ENCODE data around the gene TPCN2. TPM values are rescaled to one million over a fixed set of nuclear protein-coding genes. Genes with fewer than 3 reads are reported as not detected.

The TPCN2 gene
- total RNA-seq, 1 experiment from 2014 or later, result 16.3 TPM

DNA sequence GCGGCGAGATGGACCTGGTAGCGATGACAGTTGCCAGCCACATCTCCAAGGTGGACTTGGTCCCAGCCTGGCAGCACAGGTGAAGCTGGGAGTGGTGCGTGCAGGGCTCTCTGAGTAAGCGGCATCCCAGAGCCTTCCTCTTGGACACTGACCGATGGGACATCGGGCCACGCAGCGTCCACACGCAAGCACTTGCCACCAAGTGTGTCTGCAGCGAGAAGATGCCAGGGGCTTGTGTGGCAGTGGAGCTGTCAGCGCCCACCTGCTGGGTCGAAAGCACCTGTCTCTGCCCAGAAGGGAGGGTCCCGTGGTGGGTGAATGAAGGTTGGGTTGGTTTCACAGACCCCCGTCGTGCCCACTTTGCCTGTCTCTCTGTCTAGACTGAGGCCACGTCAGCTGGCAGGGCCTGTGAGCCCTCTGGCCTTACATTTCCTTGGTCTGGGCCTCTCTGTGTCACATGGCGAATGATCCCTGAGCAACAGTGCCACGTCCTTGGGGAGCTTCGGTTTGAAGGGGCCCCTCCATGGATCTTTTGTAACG is 56.2 kb downstream of the TPCN2 start:
- intact Hi-C loops (cut with micrococcal nuclease), result no loop called here
- H3K27me3 Mint-ChIP-seq (ENCODE audit: insufficient read depth, unreplicated experiment), result peaks cover 2% of the 10 kb centered on the region

DNA sequence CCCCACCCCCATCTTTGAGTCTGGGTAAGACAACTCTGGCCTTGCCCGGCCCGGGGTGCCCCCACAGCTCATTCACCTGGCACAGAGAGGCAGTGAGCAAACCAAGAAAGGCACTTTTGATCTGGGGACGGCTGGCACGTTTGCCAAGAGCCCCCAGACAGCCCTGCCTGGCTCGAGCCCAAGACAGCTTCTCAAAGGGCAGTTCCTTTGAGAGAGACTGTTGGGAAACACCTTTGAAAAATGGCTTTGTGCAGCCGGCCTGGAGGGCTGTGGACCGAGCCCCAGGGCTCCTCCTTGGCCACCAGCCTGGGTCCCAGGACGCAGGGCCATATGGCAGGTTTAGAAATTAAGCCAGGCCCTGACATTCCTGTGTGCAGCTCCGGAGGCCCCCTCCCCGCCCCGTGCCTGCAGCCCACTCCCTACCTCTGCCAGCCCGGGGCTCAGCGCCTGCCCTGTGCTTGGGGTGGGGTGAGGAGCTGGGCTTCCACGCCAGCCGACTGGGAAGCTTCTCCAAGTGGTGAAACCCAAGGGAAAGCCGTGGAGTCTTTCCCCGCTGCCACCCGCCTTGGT is 56.8 kb downstream of the TPCN2 start:
- H3K27ac Mint-ChIP-seq (ENCODE audit: low read depth, unreplicated experiment), result no peak overlapping the region
- no peak overlapping the region for H3K4me3 Mint-ChIP-seq (ENCODE audit: unreplicated experiment)
- CTCF ChIA-PET, result interaction anchor here (1.2 to 3.5 kb wide), 3 partner anchors 26 to 565 kb away, joined by 4 to 15 read pairs (median 9); no protein-coding TSS in a partner anchor
- intact Hi-C loops (cut with micrococcal nuclease), result no loop called here
- H3K4me1 Mint-ChIP-seq (ENCODE audit: insufficient read depth, unreplicated experiment), result peaks cover 6% of the 10 kb centered on the region
- H3K27me3 Mint-ChIP-seq (ENCODE audit: insufficient read depth, unreplicated experiment), result peaks cover 8% of the 10 kb centered on the region
- no peaks in the 10 kb centered on the region for H3K36me3 Mint-ChIP-seq (ENCODE audit: insufficient read depth, unreplicated experiment)
- TF ChIP-seq, protein P1, sequence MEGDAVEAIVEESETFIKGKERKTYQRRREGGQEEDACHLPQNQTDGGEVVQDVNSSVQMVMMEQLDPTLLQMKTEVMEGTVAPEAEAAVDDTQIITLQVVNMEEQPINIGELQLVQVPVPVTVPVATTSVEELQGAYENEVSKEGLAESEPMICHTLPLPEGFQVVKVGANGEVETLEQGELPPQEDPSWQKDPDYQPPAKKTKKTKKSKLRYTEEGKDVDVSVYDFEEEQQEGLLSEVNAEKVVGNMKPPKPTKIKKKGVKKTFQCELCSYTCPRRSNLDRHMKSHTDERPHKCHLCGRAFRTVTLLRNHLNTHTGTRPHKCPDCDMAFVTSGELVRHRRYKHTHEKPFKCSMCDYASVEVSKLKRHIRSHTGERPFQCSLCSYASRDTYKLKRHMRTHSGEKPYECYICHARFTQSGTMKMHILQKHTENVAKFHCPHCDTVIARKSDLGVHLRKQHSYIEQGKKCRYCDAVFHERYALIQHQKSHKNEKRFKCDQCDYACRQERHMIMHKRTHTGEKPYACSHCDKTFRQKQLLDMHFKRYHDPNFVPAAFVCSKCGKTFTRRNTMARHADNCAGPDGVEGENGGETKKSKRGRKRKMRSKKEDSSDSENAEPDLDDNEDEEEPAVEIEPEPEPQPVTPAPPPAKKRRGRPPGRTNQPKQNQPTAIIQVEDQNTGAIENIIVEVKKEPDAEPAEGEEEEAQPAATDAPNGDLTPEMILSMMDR (IDR thresholded peaks at IDR 0.05; ENCODE audit: unreplicated experiment), result no peak
- no peak for DNase-seq (ENCODE audit: unreplicated experiment)
- POLR2A ChIA-PET, result interaction anchor here (0.6 to 2.2 kb wide), 4 partner anchors 12 to 540 kb away, joined by 3 to 10 read pairs (median 4); partner anchors contain the start of gene CCND1
- peaks cover 7% of the 10 kb centered on the region for H3K9me3 Mint-ChIP-seq (ENCODE audit: unreplicated experiment)
- BruUV-seq (replicated peaks), result no TSS peak

More for the DNA sequence above, 56.2 kb downstream of the TPCN2 start:
- H3K36me3 Mint-ChIP-seq (ENCODE audit: insufficient read depth, unreplicated experiment), result no peaks in the 10 kb centered on the region
- ChIA-PET CTCF (interaction anchor here (0.6 to 3.5 kb wide), 3 partner anchors 191 to 566 kb away, joined by 4 to 15 read pairs (median 4); no protein-coding TSS in a partner anchor), POLR2A (interaction anchor here (0.6 to 2.2 kb wide), 5 partner anchors 12 to 541 kb away, joined by 3 to 10 read pairs (median 5); partner anchors contain the start of gene CCND1)
- TF ChIP-seq, protein P1 (IDR thresholded peaks at IDR 0.05; ENCODE audit: unreplicated experiment), result no peak
- peaks cover under 1% of the 10 kb centered on the region for H3K9me3 Mint-ChIP-seq (ENCODE audit: unreplicated experiment)
- no peak overlapping the region for H3K4me3 Mint-ChIP-seq (ENCODE audit: unreplicated experiment)
- H3K4me1 Mint-ChIP-seq (ENCODE audit: insufficient read depth, unreplicated experiment), result peaks cover 6% of the 10 kb centered on the region
- no peak for DNase-seq (ENCODE audit: unreplicated experiment)
- no peak overlapping the region for H3K27ac Mint-ChIP-seq (ENCODE audit: low read depth, unreplicated experiment)
- BruUV-seq (replicated peaks), result no TSS peak

DNA sequence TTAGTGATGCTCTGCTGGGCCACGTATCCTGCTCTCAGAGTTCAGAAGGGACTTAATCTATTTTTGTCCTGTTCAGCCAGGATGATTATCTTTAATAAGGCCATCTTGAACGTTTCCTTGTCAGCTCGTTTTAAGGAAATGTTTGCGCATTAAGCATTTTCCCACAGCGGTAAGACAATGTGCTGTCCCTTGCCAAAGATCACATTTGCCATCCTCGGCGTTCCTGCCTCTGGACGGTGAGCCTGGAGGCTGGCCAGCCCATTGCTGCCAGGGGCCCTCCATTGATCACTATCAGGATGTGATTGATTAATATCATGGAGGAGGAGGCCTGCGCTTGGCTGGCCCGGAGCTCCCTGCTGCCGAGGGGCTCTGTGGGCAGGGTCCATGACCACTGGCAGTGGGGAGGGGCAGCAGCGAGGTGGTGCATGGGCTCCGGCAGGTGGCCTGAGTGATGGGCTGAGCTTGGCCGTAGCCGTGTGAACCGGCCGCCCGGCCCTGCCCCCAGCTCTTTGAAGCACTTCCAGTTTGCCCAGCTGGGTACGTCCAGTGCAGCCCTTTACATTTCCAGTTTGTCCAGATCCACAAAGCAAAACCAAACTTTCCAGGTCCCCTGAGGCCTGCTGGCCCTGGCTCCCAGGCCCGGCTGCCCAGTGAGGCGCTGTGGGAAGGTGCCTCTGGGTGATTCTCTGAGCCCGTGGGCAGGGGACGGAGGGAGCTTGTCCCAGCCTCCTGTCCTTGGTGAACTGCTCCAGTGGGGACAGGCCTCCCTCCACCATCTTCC is 57.5 kb downstream of the TPCN2 start:
- Mint-ChIP-seq H3K27ac (ENCODE audit: low read depth, unreplicated experiment) (no peak overlapping the region), H3K4me3 (ENCODE audit: unreplicated experiment) (no peak overlapping the region), H3K36me3 (ENCODE audit: insufficient read depth, unreplicated experiment) (no peaks in the 10 kb centered on the region), H3K4me1 (ENCODE audit: insufficient read depth, unreplicated experiment) (peaks cover 6% of the 10 kb centered on the region), H3K27me3 (ENCODE audit: insufficient read depth, unreplicated experiment) (peaks cover 11% of the 10 kb centered on the region), H3K9me3 (ENCODE audit: unreplicated experiment) (peaks cover 11% of the 10 kb centered on the region)
- TF ChIP-seq, protein P1 (IDR thresholded peaks at IDR 0.05; ENCODE audit: unreplicated experiment), result no peak
- ChIA-PET POLR2A (interaction anchor here (1.1 to 1.3 kb wide), 3 partner anchors 16 to 539 kb away, joined by 3 to 6 read pairs (median 4); no protein-coding TSS in a partner anchor), CTCF (interaction anchor here (1.2 to 3.5 kb wide), 3 partner anchors 26 to 564 kb away, joined by 4 to 15 read pairs (median 9); no protein-coding TSS in a partner anchor)
- DNase-seq (ENCODE audit: unreplicated experiment), result no peak
- no TSS peak for BruUV-seq (replicated peaks)
- intact Hi-C loops (cut with micrococcal nuclease), result no loop called here

DNA sequence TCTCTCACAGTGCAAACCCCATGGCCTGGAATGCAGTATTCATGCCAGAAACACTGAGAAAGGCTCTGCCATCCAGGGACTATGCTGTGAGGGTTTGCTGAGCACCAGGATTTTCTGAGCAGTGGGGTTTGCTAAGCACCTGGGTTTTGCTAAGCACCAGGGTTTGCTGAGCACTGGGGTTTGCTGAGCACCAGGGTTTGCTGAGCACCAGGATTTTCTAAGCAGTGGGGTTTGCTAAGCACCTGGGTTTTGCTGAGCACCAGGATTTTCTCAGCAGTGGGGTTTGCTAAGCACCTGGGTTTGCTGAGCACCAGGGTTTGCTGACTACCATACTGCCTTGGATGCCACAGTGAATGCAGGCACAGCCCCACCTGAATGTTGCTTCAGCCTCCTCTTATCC is 58.7 kb downstream of the TPCN2 start:
- ChIA-PET CTCF (interaction anchor here (1.0 kb wide), 1 partner anchor 533 kb away, joined by 3 read pairs; no protein-coding TSS in a partner anchor), POLR2A (interaction anchor here (0.7 to 1.2 kb wide), 2 partner anchors 246 to 536 kb away, joined by 3 read pairs; no protein-coding TSS in a partner anchor)
- DNase-seq (ENCODE audit: unreplicated experiment), result no peak
- H3K4me3 Mint-ChIP-seq (ENCODE audit: unreplicated experiment), result no peak overlapping the region
- H3K4me1 Mint-ChIP-seq (ENCODE audit: insufficient read depth, unreplicated experiment), result no peaks in the 10 kb centered on the region
- TF ChIP-seq, protein P1 (IDR thresholded peaks at IDR 0.05; ENCODE audit: unreplicated experiment), result no peak
- peaks cover 11% of the 10 kb centered on the region for H3K27me3 Mint-ChIP-seq (ENCODE audit: insufficient read depth, unreplicated experiment)
- no TSS peak for BruUV-seq (replicated peaks)
- intact Hi-C loops (cut with micrococcal nuclease), result no loop called here
- no peaks in the 10 kb centered on the region for H3K36me3 Mint-ChIP-seq (ENCODE audit: insufficient read depth, unreplicated experiment)
- peaks cover 11% of the 10 kb centered on the region for H3K9me3 Mint-ChIP-seq (ENCODE audit: unreplicated experiment)
- H3K27ac Mint-ChIP-seq (ENCODE audit: low read depth, unreplicated experiment), result no peak overlapping the region

Data from MCF 10A (cell line).